ENCODE results near the gene CLEC4M. TPM values are rescaled to one million over a fixed set of nuclear protein-coding genes. Genes with fewer than 3 reads are reported as not detected.

Gene CLEC4M
- total and polyA plus RNA-seq, 4 donors = 0.26 to 2.5 (median 0.78) TPM

GRCh38 chr19:7793493-7793892 lies 30.4 kb downstream of the CLEC4M start:
- Histone ChIP-seq H3K27me3 (ENCODE audit: control insufficient read depth in 3 of 3, insufficient read depth in 3 of 3, low read length in 2 of 3) (peaks cover 0 to 14% (median 9%) of the 10 kb centered on the region in 3 donors), H3K4me1 (ENCODE audit: control insufficient read depth in 5 of 5, insufficient read depth in 5 of 5, low read length in 5 of 5) (peaks cover 0 to 4% (median 0%) of the 10 kb centered on the region in 5 donors), H3K9me3 (ENCODE audit: control insufficient read depth in 4 of 4, insufficient read depth in 3 of 4, low read length in 3 of 4) (peaks cover 0 to 2% (median 0%) of the 10 kb centered on the region in 4 donors), H3K36me3 (ENCODE audit: control insufficient read depth in 4 of 4, insufficient read depth in 4 of 4, low read length in 4 of 4) (no peaks in the 10 kb centered on the region), H3K9ac (ENCODE audit: insufficient read depth in 1 of 2, low read length in 2 of 2) (no peak overlapping the region), H3K27ac (ENCODE audit: low read depth in 1 of 2, low read length in 1 of 2) (no peak overlapping the region), H3K4me3 (no peak overlapping the region)
- TF ChIP-seq, protein P1, sequence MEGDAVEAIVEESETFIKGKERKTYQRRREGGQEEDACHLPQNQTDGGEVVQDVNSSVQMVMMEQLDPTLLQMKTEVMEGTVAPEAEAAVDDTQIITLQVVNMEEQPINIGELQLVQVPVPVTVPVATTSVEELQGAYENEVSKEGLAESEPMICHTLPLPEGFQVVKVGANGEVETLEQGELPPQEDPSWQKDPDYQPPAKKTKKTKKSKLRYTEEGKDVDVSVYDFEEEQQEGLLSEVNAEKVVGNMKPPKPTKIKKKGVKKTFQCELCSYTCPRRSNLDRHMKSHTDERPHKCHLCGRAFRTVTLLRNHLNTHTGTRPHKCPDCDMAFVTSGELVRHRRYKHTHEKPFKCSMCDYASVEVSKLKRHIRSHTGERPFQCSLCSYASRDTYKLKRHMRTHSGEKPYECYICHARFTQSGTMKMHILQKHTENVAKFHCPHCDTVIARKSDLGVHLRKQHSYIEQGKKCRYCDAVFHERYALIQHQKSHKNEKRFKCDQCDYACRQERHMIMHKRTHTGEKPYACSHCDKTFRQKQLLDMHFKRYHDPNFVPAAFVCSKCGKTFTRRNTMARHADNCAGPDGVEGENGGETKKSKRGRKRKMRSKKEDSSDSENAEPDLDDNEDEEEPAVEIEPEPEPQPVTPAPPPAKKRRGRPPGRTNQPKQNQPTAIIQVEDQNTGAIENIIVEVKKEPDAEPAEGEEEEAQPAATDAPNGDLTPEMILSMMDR (IDR thresholded peaks at IDR 0.05; ENCODE audit: control extremely low read depth, extremely low read depth) = no peak
- no peak for ATAC-seq (ENCODE audit: insufficient read depth, low FRiP score)
- WGBS, 2 donors = 89 to 90% methylated on average over 3 of the region's 3 CpGs
- DNase-seq = no peak

DNA sequence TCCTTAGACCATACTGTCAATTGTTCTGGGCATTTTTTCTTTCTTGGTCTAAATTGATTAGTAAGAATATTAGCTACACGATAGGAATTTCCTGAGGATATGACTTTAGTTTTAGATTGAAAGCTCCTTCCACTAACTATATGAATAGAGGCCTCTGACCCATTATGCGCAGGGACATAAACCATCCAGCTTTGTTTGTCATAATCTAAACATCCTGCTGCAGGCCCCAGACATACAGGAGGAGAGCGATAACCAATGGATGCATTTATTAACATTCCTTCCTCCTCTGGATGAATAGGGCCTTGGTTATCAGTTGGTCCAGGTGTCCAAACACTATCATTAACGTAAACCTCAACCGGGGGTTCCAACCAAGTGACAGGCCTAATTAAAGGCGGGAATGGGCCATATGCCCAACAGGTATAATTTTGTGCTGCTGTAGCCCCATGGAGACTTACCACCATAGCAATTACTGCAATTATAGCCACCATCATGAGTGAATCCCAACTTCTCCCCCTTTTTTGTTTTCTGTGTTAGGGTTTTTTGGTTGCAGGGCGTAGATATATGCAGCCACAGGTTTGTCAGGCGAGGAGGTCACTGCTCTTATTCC lies 32.6 kb downstream of the CLEC4M start:
- H3K4me1 ChIP-seq (ENCODE audit: control insufficient read depth in 5 of 5, insufficient read depth in 5 of 5, low read length in 5 of 5) = no peaks in the 10 kb centered on the region
- peaks cover 0 to 2% (median 0%) of the 10 kb centered on the region in 4 donors for H3K9me3 ChIP-seq (ENCODE audit: control insufficient read depth in 4 of 4, insufficient read depth in 3 of 4, low read length in 3 of 4)
- H3K27me3 ChIP-seq (ENCODE audit: control insufficient read depth in 3 of 3, insufficient read depth in 3 of 3, low read length in 2 of 3) = peaks cover 0 to 10% (median 9%) of the 10 kb centered on the region in 3 donors
- no peaks in the 10 kb centered on the region for H3K36me3 ChIP-seq (ENCODE audit: control insufficient read depth in 4 of 4, insufficient read depth in 4 of 4, low read length in 4 of 4)
- no peak overlapping the region for H3K27ac ChIP-seq (ENCODE audit: low read depth in 1 of 2, low read length in 1 of 2)
- WGBS, 2 donors = 60 to 67% methylated on average over 8 of the region's 8 CpGs
- TF ChIP-seq, protein P1 (IDR thresholded peaks at IDR 0.05; ENCODE audit: control extremely low read depth, extremely low read depth) = no peak
- H3K9ac ChIP-seq (ENCODE audit: insufficient read depth in 1 of 2, low read length in 2 of 2) = no peak overlapping the region
- H3K4me3 ChIP-seq = no peak overlapping the region
- peak in 2 of 3 donors; percentile 25 to 28 for DNase-seq
- ATAC-seq (ENCODE audit: insufficient read depth, low FRiP score) = no peak

DNA sequence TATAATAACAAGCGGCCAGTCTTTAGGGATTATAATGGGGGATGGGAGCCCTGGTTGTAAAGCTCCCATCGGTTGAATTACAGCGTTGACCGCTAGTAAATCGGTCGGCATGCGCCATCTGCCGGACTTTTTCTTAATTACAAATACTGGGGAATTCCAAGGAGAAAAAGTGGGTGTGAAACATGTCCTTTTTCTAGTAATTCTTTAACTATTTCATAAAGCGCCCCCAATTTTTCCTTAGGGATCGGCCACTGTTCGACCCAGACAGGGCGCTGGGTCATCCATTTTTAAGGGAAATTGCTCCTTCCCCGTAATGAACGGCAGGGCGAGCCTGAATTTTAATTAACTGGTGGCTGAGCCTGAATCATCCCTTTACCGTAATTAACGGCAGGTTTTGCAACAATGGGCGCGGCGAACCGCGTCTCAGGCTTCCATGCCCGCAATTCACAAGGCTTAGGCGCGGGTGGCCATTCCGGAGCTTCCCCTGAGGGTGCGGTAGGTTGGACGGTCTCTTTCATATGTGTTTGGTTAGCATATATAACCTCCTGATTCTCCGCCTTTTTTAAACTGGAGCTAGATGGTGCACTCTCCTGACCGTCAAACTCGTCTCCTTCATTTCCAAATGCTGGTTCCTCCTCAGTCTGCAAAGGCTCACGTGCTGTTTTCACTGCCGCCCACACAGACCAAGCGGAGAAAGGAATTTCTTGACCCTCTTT lies 36.8 kb downstream of the CLEC4M start:
- Histone ChIP-seq H3K9ac (ENCODE audit: insufficient read depth in 1 of 2, low read length in 2 of 2) (peak overlapping the region in 1 of 2 donors; percentile 47), H3K27me3 (ENCODE audit: control insufficient read depth in 3 of 3, insufficient read depth in 3 of 3, low read length in 2 of 3) (peaks cover 0 to 10% (median 9%) of the 10 kb centered on the region in 3 donors), H3K4me3 (no peak overlapping the region), H3K4me1 (ENCODE audit: control insufficient read depth in 5 of 5, insufficient read depth in 5 of 5, low read length in 5 of 5) (no peaks in the 10 kb centered on the region), H3K27ac (ENCODE audit: low read depth in 1 of 2, low read length in 1 of 2) (no peak overlapping the region), H3K36me3 (ENCODE audit: control insufficient read depth in 4 of 4, insufficient read depth in 4 of 4, low read length in 4 of 4) (no peaks in the 10 kb centered on the region), H3K9me3 (ENCODE audit: control insufficient read depth in 4 of 4, insufficient read depth in 3 of 4, low read length in 3 of 4) (peaks cover 0 to 2% (median 0%) of the 10 kb centered on the region in 4 donors)
- WGBS, 2 donors = 3 to 7% methylated on average over 34 of the region's 34 CpGs
- TF ChIP-seq, protein P1 (IDR thresholded peaks at IDR 0.05; ENCODE audit: control extremely low read depth, extremely low read depth) = peak; percentile 37
- peak; percentile 79 to 88 (median 81) for DNase-seq
- ATAC-seq (ENCODE audit: insufficient read depth, low FRiP score) = peak; percentile 90

Data from lung (tissue), 12 donors.